Transverse colon (tissue), 4 donors: ENCODE results near the gene NSMF. TPM values are rescaled to one million over a fixed set of nuclear protein-coding genes. Genes with fewer than 3 reads are reported as not detected.

Source experiments
- DNase-seq: peaks from one replicate; pipeline ENCODE4 v3.0.0-alpha.2; 2019
- H3K27ac ChIP-seq, 4 donors: fragments of 200-600 bp; sonication (generic); 2 replicates each; pipeline ENCODE4 v1.5.1; 2016 to 2018; ENCODE audit warnings: inconsistent platforms in 4 of 4
- H3K27me3 ChIP-seq: fragments of 200-600 bp; sonication (generic); 2 replicates; pipeline ENCODE4 v1.5.1; 2017; ENCODE audit warnings: inconsistent platforms
- H3K36me3 ChIP-seq, 4 donors: fragments of 200-600 bp; sonication (generic); 2 replicates each; pipeline ENCODE4 v1.5.1; 2017 to 2019; ENCODE audit warnings: inconsistent platforms in 4 of 4
- H3K4me1 ChIP-seq, 4 donors: fragments of 200-600 bp; sonication (generic); 2 replicates each; pipeline ENCODE4 v1.5.1; 2017 to 2020; ENCODE audit warnings: inconsistent platforms in 4 of 4
- H3K4me3 ChIP-seq, 4 donors: fragments of 200-600 bp; sonication (generic); 1 replicate in 1 of 4; 2 replicates in 3 of 4; pipeline versions ENCODE4 v1.5.1 to v1.6.1; 2017 to 2019; ENCODE audit warnings: inconsistent platforms in 4 of 4
- H3K9me3 ChIP-seq, 2 donors: fragments of 200-600 bp; sonication (generic); 2 replicates each; pipeline ENCODE4 v1.5.1; 2017 to 2019; ENCODE audit warnings: inconsistent platforms in 2 of 2
- CTCF ChIP-seq, 5 experiments: fragments of 200-600 bp in 3 of 5; fragments of 450-650 bp in 2 of 5; sonication (generic) in 3 of 5; IDR thresholded peaks; 1 replicate in 2 of 5; 2 replicates in 3 of 5; pipeline ENCODE4 v1.5.1; 2016 to 2017; ENCODE audit warnings: antibody characterized with exemption in 5 of 5, inconsistent platforms in 3 of 5, mild to moderate bottlenecking in 2 of 5, moderate library complexity in 1 of 5
- EP300 ChIP-seq: sonication (generic); formaldehyde crosslinking; IDR thresholded peaks from one replicate; pipeline ENCODE4 v1.6.1; 2017; ENCODE audit warnings: antibody characterized with exemption, low read depth
- POLR2A ChIP-seq: fragments of 450-650 bp; IDR thresholded peaks from one replicate; pipeline ENCODE4 v1.6.1; 2016; ENCODE audit warnings: antibody characterized with exemption, mild to moderate bottlenecking, moderate library complexity
- POLR2AphosphoS5 ChIP-seq, 3 donors: sonication (generic); formaldehyde crosslinking; IDR thresholded peaks; one replicate each; pipeline ENCODE4 v1.6.1; 2016; ENCODE audit warnings: antibody characterized with exemption in 3 of 3
- WGBS, 2 donors: methylation state at CpG; one replicate each; pipeline ENCODE4 v1.1.5; 2018; ENCODE audit warnings: low coverage in 1 of 2; 5-methylcytosine and 5-hydroxymethylcytosine counted together
- in situ Hi-C, 4 donors: fragments of 200-750 bp; cut with MboI; loops; one replicate each; pipeline versions ENCODE4 v1.15.0 to v1.15.1; 2017; ENCODE audit warnings: low sequenced_read_pairs in 3 of 4, low pct_ligation_motif_present in 1 of 4, low pct_unique_long_range_greater_than_20kb in 1 of 4
- intact Hi-C: fragments of 100-400 bp; cut with DNase I; formaldehyde crosslinking; loops from one replicate; pipeline ENCODE4 v1.15.1; 2023; ENCODE audit warnings: low total_unique reads
- total RNA-seq, 4 donors: library from RNA; depleted of rRNA; stranded (reverse); fragments of >200 nt; gene quantifications; one replicate each; pipeline ENCODE4 v1.1.0, GENCODE V29; 2016

NSMF gene
- total RNA-seq = 100 to 1,000 TPM in 1 of 4 donors, 10 to 100 TPM in 3; 44.6 to 130 (median 55.2) TPM

GRCh38 chr9:137459152-137459600 is at the start of gene NSMF:
Gene NSMF, minus strand, starts transcription at chr9:137459334. Its CDS starts 232 bp downstream, at chr9:137459102.
- intact Hi-C loops (no loop called here), in situ Hi-C loops (no loop called here)
- 0% methylated on average over 13 of the region's 62 CpGs; no CpG with 5 or more reads in 1 of the 2 donors for whole genome bisulfite sequencing, 2 donors
- DNase-seq = peak; percentile 97
- TF ChIP-seq EP300 = no peak
- TF ChIP-seq POLR2AphosphoS5 (IDR thresholded peaks at IDR 0.05) = peak; percentile 32 to 86 (median 82)
- H3K27ac ChIP-seq = peak within 1 kb of the TSS; percentile 35 to 85 (median 76)
- peaks cover 19 to 34% (median 30%) of the 10 kb centered on the region in 4 donors for H3K4me1 ChIP-seq
- H3K4me3 ChIP-seq = peak within 1 kb of the TSS; percentile 49 to 74 (median 62)
- H3K36me3 ChIP-seq = no peaks in the 10 kb centered on the region
- no peaks in the 10 kb centered on the region for H3K9me3 ChIP-seq
- no peaks in the 10 kb centered on the region for H3K27me3 ChIP-seq

GRCh38 chr9:137506702-137507171 is 47.6 kb upstream of the NSMF start:
- Histone ChIP-seq H3K27me3 (no peaks in the 10 kb centered on the region), H3K4me1 (no peaks in the 10 kb centered on the region), H3K4me3 (no peak overlapping the region), H3K36me3 (no peaks in the 10 kb centered on the region), H3K27ac (no peak overlapping the region), H3K9me3 (no peaks in the 10 kb centered on the region)
- in situ Hi-C loops = no loop called here
- WGBS, 2 donors = 73 to 93% methylated on average over 3 to 26 of the region's 26 CpGs
- TF ChIP-seq EP300 (no peak), POLR2A (no peak), POLR2AphosphoS5 (IDR thresholded peaks at IDR 0.05) (no peak), CTCF (IDR thresholded peaks at IDR 0.05) (no peak)
- intact Hi-C loops = no loop called here
- DNase-seq = no peak

- intact Hi-C loops = no loop called here
- no peak for DNase-seq
- WGBS, 2 donors = 90% methylated on average over 15 of the region's 15 CpGs; no CpG with 5 or more reads in 1 of the 2 donors
Measured at GRCh38 chr9:137506274-137506673, 47.1 kb upstream of the NSMF start.

GRCh38 chr9:137505421-137506140 is 46.4 kb upstream of the NSMF start:
- H3K27me3 ChIP-seq = no peaks in the 10 kb centered on the region
- no peak for DNase-seq
- H3K9me3 ChIP-seq = no peaks in the 10 kb centered on the region
- H3K4me1 ChIP-seq = no peaks in the 10 kb centered on the region
- no peak overlapping the region for H3K4me3 ChIP-seq
- TF ChIP-seq POLR2AphosphoS5 (IDR thresholded peaks at IDR 0.05) = no peak
- no peak for TF ChIP-seq EP300
- TF ChIP-seq POLR2A = no peak
- TF ChIP-seq CTCF (IDR thresholded peaks at IDR 0.05) = no peak
- H3K27ac ChIP-seq = no peak overlapping the region
- WGBS, 2 donors = 95 to 100% methylated on average over 1 to 28 of the region's 28 CpGs
- no peaks in the 10 kb centered on the region for H3K36me3 ChIP-seq
- in situ Hi-C loops (no loop called here), intact Hi-C loops (no loop called here)

More at GRCh38 chr9:137506274-137506673, 47.1 kb upstream of the NSMF start:
- no peaks in the 10 kb centered on the region for H3K4me1 ChIP-seq
- H3K9me3 ChIP-seq = no peaks in the 10 kb centered on the region
- no peaks in the 10 kb centered on the region for H3K36me3 ChIP-seq
- no peak for TF ChIP-seq CTCF (IDR thresholded peaks at IDR 0.05)
- no peak overlapping the region for H3K27ac ChIP-seq
- H3K4me3 ChIP-seq = no peak overlapping the region
- no peaks in the 10 kb centered on the region for H3K27me3 ChIP-seq
- in situ Hi-C loops = no loop called here
